IPS-20b (cell line): ENCODE results near the gene SNX20.

Experiments used
- H3K27ac ChIP-seq: one replicate; pipeline ENCODE4 v1.5.1; 2013; ENCODE audit warnings: low read length
- H3K27me3 ChIP-seq: 2 replicates; pipeline ENCODE4 v1.6.1; 2013; ENCODE audit warnings: mild to moderate bottlenecking, low read length, inconsistent platforms; ENCODE audit not compliant: insufficient read depth
- H3K36me3 ChIP-seq: 2 replicates; pipeline ENCODE4 v1.6.1; 2013; ENCODE audit warnings: low read depth, mild to moderate bottlenecking, inconsistent platforms, low read length, moderate library complexity; ENCODE audit not compliant: insufficient read depth
- H3K4me1 ChIP-seq: 2 replicates; pipeline ENCODE4 v1.6.1; 2013; ENCODE audit warnings: mild to moderate bottlenecking, control low read depth, inconsistent platforms, low read length, moderate library complexity; ENCODE audit not compliant: insufficient read depth
- H3K4me3 ChIP-seq: 2 replicates; pipeline ENCODE4 v1.5.1; 2013; ENCODE audit warnings: mild to moderate bottlenecking, low read length, inconsistent platforms
- H3K9ac ChIP-seq: 2 replicates; pipeline ENCODE4 v1.6.1; 2013; ENCODE audit warnings: low read depth, mild to moderate bottlenecking, inconsistent platforms, low read length, moderate library complexity
- H3K9me3 ChIP-seq: 2 replicates; pipeline ENCODE4 v1.6.1; 2013; ENCODE audit warnings: mild to moderate bottlenecking, low read depth, low read length, inconsistent platforms; ENCODE audit not compliant: insufficient read depth

Gene SNX20

GRCh38 chr16:50699326-50700159, 18.4 kb upstream of the SNX20 start:
- no peaks in the 10 kb centered on the region for H3K4me1 ChIP-seq
- H3K27me3 ChIP-seq: peaks cover 9% of the 10 kb centered on the region
- H3K27ac ChIP-seq: no peak overlapping the region
- no peak overlapping the region for H3K9ac ChIP-seq
- H3K36me3 ChIP-seq: no peaks in the 10 kb centered on the region
- no peak overlapping the region for H3K4me3 ChIP-seq
- H3K9me3 ChIP-seq: peaks cover 10% of the 10 kb centered on the region

- Histone ChIP-seq H3K4me3 (no peak overlapping the region), H3K36me3 (no peaks in the 10 kb centered on the region), H3K9me3 (no peaks in the 10 kb centered on the region), H3K27ac (no peak overlapping the region), H3K9ac (no peak overlapping the region), H3K4me1 (no peaks in the 10 kb centered on the region), H3K27me3 (peaks cover 22% of the 10 kb centered on the region)
These were observed 17.0 kb upstream of the SNX20 start for GRCh38 chr16:50697881-50698767.

GRCh38 chr16:50697421-50697715, 16.3 kb upstream of the SNX20 start:
- Histone ChIP-seq H3K4me3 (no peak overlapping the region), H3K27me3 (peaks cover 29% of the 10 kb centered on the region), H3K36me3 (no peaks in the 10 kb centered on the region), H3K27ac (no peak overlapping the region), H3K9ac (no peak overlapping the region), H3K4me1 (no peaks in the 10 kb centered on the region), H3K9me3 (no peaks in the 10 kb centered on the region)

GRCh38 chr16:50696575-50697420, 15.7 kb upstream of the SNX20 start:
- no peaks in the 10 kb centered on the region for H3K36me3 ChIP-seq
- H3K9ac ChIP-seq: no peak overlapping the region
- no peak overlapping the region for H3K27ac ChIP-seq
- H3K4me1 ChIP-seq: no peaks in the 10 kb centered on the region
- no peak overlapping the region for H3K4me3 ChIP-seq
- no peaks in the 10 kb centered on the region for H3K9me3 ChIP-seq
- peaks cover 34% of the 10 kb centered on the region for H3K27me3 ChIP-seq

GRCh38 chr16:50696126-50696525, 15.0 kb upstream of the SNX20 start:
- Histone ChIP-seq H3K36me3 (no peaks in the 10 kb centered on the region), H3K9ac (no peak overlapping the region), H3K9me3 (no peaks in the 10 kb centered on the region), H3K4me3 (no peak overlapping the region), H3K27ac (no peak overlapping the region), H3K4me1 (no peaks in the 10 kb centered on the region), H3K27me3 (peaks cover 40% of the 10 kb centered on the region)

- Histone ChIP-seq H3K27ac (no peak overlapping the region), H3K4me1 (no peaks in the 10 kb centered on the region), H3K9me3 (no peaks in the 10 kb centered on the region), H3K27me3 (peaks cover 42% of the 10 kb centered on the region), H3K36me3 (no peaks in the 10 kb centered on the region), H3K4me3 (no peak overlapping the region), H3K9ac (no peak overlapping the region)
These were observed 14.2 kb upstream of the SNX20 start for GRCh38 chr16:50695017-50696000.

GRCh38 chr16:50694206-50694605, 13.1 kb upstream of the SNX20 start:
- Histone ChIP-seq H3K4me1 (no peaks in the 10 kb centered on the region), H3K36me3 (no peaks in the 10 kb centered on the region), H3K27me3 (peaks cover 42% of the 10 kb centered on the region), H3K4me3 (no peak overlapping the region), H3K9me3 (no peaks in the 10 kb centered on the region), H3K9ac (no peak overlapping the region), H3K27ac (no peak overlapping the region)

- H3K9ac ChIP-seq: peak within 1 kb of the TSS; percentile 49; the same call in 1 of the 2 replicates
- H3K4me1 ChIP-seq: no peaks in the 10 kb centered on the region
- no peak within 1 kb of the TSS for H3K27ac ChIP-seq
- H3K4me3 ChIP-seq: peak within 1 kb of the TSS; percentile 69
- H3K27me3 ChIP-seq: peaks cover 42% of the 10 kb centered on the region
- H3K9me3 ChIP-seq: no peaks in the 10 kb centered on the region
- no peaks in the 10 kb centered on the region for H3K36me3 ChIP-seq
These were observed 12.1 kb upstream of the SNX20 start, which contains the start of gene NOD2 for GRCh38 chr16:50692999-50693781. TSS of gene NOD2 (plus strand) at chr16:50693606. CDS start at chr16:50699496, 5,890 bp downstream.

GRCh38 chr16:50692644-50692998, 11.5 kb upstream of the SNX20 start:
- no peaks in the 10 kb centered on the region for H3K9me3 ChIP-seq
- no peaks in the 10 kb centered on the region for H3K36me3 ChIP-seq
- no peak overlapping the region for H3K9ac ChIP-seq
- H3K27me3 ChIP-seq: peaks cover 42% of the 10 kb centered on the region
- H3K4me3 ChIP-seq: no peak overlapping the region
- no peak overlapping the region for H3K27ac ChIP-seq
- H3K4me1 ChIP-seq: no peaks in the 10 kb centered on the region

GRCh38 chr16:50690177-50690576, 9.1 kb upstream of the SNX20 start:
- Histone ChIP-seq H3K4me1 (no peaks in the 10 kb centered on the region), H3K9me3 (no peaks in the 10 kb centered on the region), H3K9ac (no peak overlapping the region), H3K27ac (no peak overlapping the region), H3K4me3 (no peak overlapping the region), H3K27me3 (peaks cover 39% of the 10 kb centered on the region), H3K36me3 (no peaks in the 10 kb centered on the region)
